ENCODE data around the gene SNAPC2. TPM values are rescaled to one million over a fixed set of nuclear protein-coding genes. Genes with fewer than 3 reads are reported as not detected.

Gene SNAPC2
- total RNA-seq, 1 donor from 2014 or later, result 17.4 TPM

- no peaks in the 10 kb centered on the region for H3K27me3 ChIP-seq
- H3K9me3 ChIP-seq, result no peaks in the 10 kb centered on the region
- DNase-seq (ENCODE audit: extremely low spot score in 2 of 2), result no peak
- no peaks in the 10 kb centered on the region for H3K4me1 ChIP-seq
- no peak overlapping the region for H3K27ac ChIP-seq
- intact Hi-C loops (cut with DNase I), result no loop called here
- TF ChIP-seq POLR2A (IDR thresholded peaks at IDR 0.05) (no peak), POLR2AphosphoS5 (IDR thresholded peaks at IDR 0.05; ENCODE audit: insufficient read depth in 1 of 2, low read depth in 1 of 2) (no peak)
- TF ChIP-seq, protein P1, sequence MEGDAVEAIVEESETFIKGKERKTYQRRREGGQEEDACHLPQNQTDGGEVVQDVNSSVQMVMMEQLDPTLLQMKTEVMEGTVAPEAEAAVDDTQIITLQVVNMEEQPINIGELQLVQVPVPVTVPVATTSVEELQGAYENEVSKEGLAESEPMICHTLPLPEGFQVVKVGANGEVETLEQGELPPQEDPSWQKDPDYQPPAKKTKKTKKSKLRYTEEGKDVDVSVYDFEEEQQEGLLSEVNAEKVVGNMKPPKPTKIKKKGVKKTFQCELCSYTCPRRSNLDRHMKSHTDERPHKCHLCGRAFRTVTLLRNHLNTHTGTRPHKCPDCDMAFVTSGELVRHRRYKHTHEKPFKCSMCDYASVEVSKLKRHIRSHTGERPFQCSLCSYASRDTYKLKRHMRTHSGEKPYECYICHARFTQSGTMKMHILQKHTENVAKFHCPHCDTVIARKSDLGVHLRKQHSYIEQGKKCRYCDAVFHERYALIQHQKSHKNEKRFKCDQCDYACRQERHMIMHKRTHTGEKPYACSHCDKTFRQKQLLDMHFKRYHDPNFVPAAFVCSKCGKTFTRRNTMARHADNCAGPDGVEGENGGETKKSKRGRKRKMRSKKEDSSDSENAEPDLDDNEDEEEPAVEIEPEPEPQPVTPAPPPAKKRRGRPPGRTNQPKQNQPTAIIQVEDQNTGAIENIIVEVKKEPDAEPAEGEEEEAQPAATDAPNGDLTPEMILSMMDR (IDR thresholded peaks at IDR 0.05), result no peak
- peaks cover 0 to 52% of the 10 kb centered on the region in 2 donors for H3K36me3 ChIP-seq
- no peak overlapping the region for H3K4me3 ChIP-seq
These were observed 48.1 kb downstream of the SNAPC2 start for GRCh38 chr19:7968008-7968795.

- Histone ChIP-seq H3K36me3 (peaks cover 0 to 52% of the 10 kb centered on the region in 2 donors), H3K27me3 (no peaks in the 10 kb centered on the region), H3K4me1 (no peaks in the 10 kb centered on the region), H3K4me3 (no peak overlapping the region), H3K9me3 (no peaks in the 10 kb centered on the region), H3K27ac (no peak overlapping the region)
- no peak for DNase-seq (ENCODE audit: extremely low spot score in 2 of 2)
- intact Hi-C loops (cut with DNase I), result no loop called here
- no peak for TF ChIP-seq POLR2AphosphoS5 (IDR thresholded peaks at IDR 0.05; ENCODE audit: insufficient read depth in 1 of 2, low read depth in 1 of 2)
- TF ChIP-seq POLR2A (IDR thresholded peaks at IDR 0.05), result no peak
- TF ChIP-seq, protein P1 (IDR thresholded peaks at IDR 0.05), result no peak
These were observed 48.8 kb downstream of the SNAPC2 start for GRCh38 chr19:7968796-7969554.

DNA sequence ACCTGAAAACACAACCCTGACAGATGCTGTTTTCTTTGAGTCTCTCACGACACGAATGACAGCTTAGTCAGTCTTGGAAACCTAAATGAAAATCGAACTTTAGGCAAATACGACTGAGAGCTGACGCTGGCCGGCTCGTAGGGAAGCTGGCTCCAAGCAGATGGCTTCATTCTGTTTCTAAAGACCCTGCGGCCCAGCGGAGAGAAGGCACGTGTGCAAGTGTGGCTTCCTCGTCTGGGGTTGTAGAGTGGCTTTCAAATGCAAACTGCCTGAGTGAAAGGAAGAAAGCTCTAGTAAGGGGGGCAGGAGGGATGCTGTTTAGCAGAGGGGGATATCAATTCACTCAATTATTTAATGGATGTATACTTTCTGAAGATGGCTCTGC lies 49.4 kb downstream of the SNAPC2 start:
- Histone ChIP-seq H3K27me3 (no peaks in the 10 kb centered on the region), H3K36me3 (peaks cover 0 to 57% of the 10 kb centered on the region in 2 donors), H3K4me3 (no peak overlapping the region), H3K4me1 (no peaks in the 10 kb centered on the region), H3K27ac (no peak overlapping the region), H3K9me3 (no peaks in the 10 kb centered on the region)
- TF ChIP-seq POLR2AphosphoS5 (IDR thresholded peaks at IDR 0.05; ENCODE audit: insufficient read depth in 1 of 2, low read depth in 1 of 2) (no peak), POLR2A (IDR thresholded peaks at IDR 0.05) (no peak)
- TF ChIP-seq, protein P1 (IDR thresholded peaks at IDR 0.05), result no peak
- DNase-seq (ENCODE audit: extremely low spot score in 2 of 2), result no peak
- intact Hi-C loops (cut with DNase I), result no loop called here

DNA sequence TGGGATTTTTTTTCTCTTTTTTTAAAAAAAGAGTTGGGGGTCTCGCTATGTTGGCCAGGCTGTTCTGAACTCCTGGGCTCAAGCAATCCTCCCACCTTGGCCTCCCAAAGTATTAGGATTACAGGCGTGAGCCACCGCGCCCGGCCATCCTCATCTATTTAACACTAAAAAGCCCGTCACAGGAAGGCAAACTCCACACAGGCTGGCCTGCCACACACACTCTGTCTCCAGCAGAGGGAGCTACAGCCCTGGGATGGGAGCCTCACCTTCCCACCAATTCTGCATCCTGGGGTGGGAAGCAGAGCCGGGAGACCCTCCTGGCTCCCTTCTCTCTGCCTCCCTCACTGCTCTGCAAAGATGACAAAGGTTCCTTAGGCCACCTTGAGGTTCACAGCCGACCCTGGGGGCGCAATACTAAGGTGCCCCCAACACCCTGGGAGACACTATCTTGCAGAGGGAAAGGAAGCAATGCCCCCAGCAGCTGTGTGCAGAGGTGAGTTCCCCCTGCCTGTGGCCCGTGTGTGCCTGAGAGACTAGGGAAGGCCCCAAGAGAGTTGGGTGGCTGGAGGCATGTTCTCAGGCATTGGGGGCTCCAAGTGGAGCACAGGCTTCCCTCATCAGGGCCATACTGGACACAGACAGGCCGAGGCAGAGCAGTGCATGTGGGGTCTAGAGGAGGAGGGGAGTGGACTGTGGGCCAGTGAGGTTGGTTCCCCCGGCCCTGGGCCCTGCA lies 50.7 kb downstream of the SNAPC2 start:
- DNase-seq (ENCODE audit: extremely low spot score in 2 of 2), result no peak
- Histone ChIP-seq H3K27me3 (no peaks in the 10 kb centered on the region), H3K27ac (no peak overlapping the region), H3K4me1 (no peaks in the 10 kb centered on the region), H3K9me3 (no peaks in the 10 kb centered on the region), H3K4me3 (no peak overlapping the region), H3K36me3 (peaks cover 0 to 68% of the 10 kb centered on the region in 2 donors)
- intact Hi-C loops (cut with DNase I), result no loop called here
- TF ChIP-seq POLR2AphosphoS5 (IDR thresholded peaks at IDR 0.05; ENCODE audit: insufficient read depth in 1 of 2, low read depth in 1 of 2), result no peak
- TF ChIP-seq POLR2A (IDR thresholded peaks at IDR 0.05), result no peak
- TF ChIP-seq, protein P1 (IDR thresholded peaks at IDR 0.05), result peak in 2 of 3 experiments; percentile 29 to 30
